HG02623 (cell line): ENCODE data around the gene PCDHGB3.
"Not testable (repeated sequence)": the region's sequence is repeated elsewhere in the genome, so short reads cannot be mapped to it uniquely, and the experiment has no call there.

Experiments
- ATAC-seq: cut with Tn5 transposase; IDR thresholded peaks from one replicate; pipeline ENCODE4 v1.9.1; 2021; ENCODE audit warnings: moderate library complexity; ENCODE audit not compliant: unreplicated experiment

Gene PCDHGB3

GRCh38 chr5:141356950-141357349 is 13.1 kb upstream of the PCDHGB3 start:
- no peak for ATAC-seq

- ATAC-seq, result peak; percentile 68
Observed at GRCh38 chr5:141359790-141360426, 10.1 kb upstream of the PCDHGB3 start, which contains the start of gene PCDHGB2. Gene PCDHGB2 (plus strand): TSS chr5:141359994. CDS start chr5:141360136, 142 bp downstream.

GRCh38 chr5:141360685-141361084 is 9.4 kb upstream of the PCDHGB3 start:
- no peak for ATAC-seq

GRCh38 chr5:141362719-141363118 is 7.3 kb upstream of the PCDHGB3 start:
- ATAC-seq, result no peak

GRCh38 chr5:141363952-141364660 is 5.9 kb upstream of the PCDHGB3 start, which contains the start of gene PCDHGA5:
Gene PCDHGA5 (plus strand): TSS chr5:141364162. CDS start chr5:141364331, 169 bp downstream.
- no peak for ATAC-seq

GRCh38 chr5:141366016-141366896 is 3.8 kb upstream of the PCDHGB3 start:
- no peak for ATAC-seq

GRCh38 chr5:141371572-141372475 is 1.8 kb downstream of the PCDHGB3 start:
- no peak for ATAC-seq

GRCh38 chr5:141373673-141374317 is 3.8 kb downstream of the PCDHGB3 start, which contains the start of gene PCDHGA6:
Gene PCDHGA6 (plus strand): TSS chr5:141373891. CDS start chr5:141374084, 193 bp downstream.
- no peak for ATAC-seq

- no peak for ATAC-seq
Observed at GRCh38 chr5:141374627-141375026, 4.6 kb downstream of the PCDHGB3 start.

- not testable (repeated sequence) for ATAC-seq
Observed at GRCh38 chr5:141375444-141376155, 5.6 kb downstream of the PCDHGB3 start.

- no peak for ATAC-seq
Observed at GRCh38 chr5:141382469-141383294, 12.6 kb downstream of the PCDHGB3 start, which contains the start of gene PCDHGA7. Gene PCDHGA7 (plus strand): TSS chr5:141382742. CDS start chr5:141382900, 158 bp downstream.

- ATAC-seq, result no peak
Observed at GRCh38 chr5:141383345-141383744, 13.3 kb downstream of the PCDHGB3 start.

GRCh38 chr5:141384471-141385267 is 14.6 kb downstream of the PCDHGB3 start:
- ATAC-seq, result no peak

- not testable (repeated sequence) for ATAC-seq
Observed at GRCh38 chr5:141387557-141388311, 17.7 kb downstream of the PCDHGB3 start, which contains the start of gene PCDHGB4. Gene PCDHGB4 (plus strand): TSS chr5:141387698. CDS start chr5:141387885, 187 bp downstream.

- ATAC-seq, result no peak
Observed at GRCh38 chr5:141388661-141389060, 18.6 kb downstream of the PCDHGB3 start.
